NCI-H460 (cell line): ENCODE measurements around the gene MAN1A1. TPM values are rescaled to one million over a fixed set of nuclear protein-coding genes. Genes with fewer than 3 reads are reported as not detected.
"Not testable (repeated sequence)": the region's sequence is repeated elsewhere in the genome, so short reads cannot be mapped to it uniquely, and the experiment has no call there.

Experiments
- DNase-seq: peaks from one replicate; pipeline ENCODE4 v3.0.0-alpha.2; 2016; ENCODE audit warnings: low read depth; ENCODE audit errors: extremely low read depth
- total RNA-seq: library from RNA; depleted of rRNA; stranded (reverse); fragments of >200 nt; shearing (Covaris generic); gene quantifications from 2 replicates; pipeline ENCODE4 v1.2.3, GENCODE V29; 2014

MAN1A1 gene
- total RNA-seq, 1 experiment from 2014 or later = 0.10 TPM

DNA sequence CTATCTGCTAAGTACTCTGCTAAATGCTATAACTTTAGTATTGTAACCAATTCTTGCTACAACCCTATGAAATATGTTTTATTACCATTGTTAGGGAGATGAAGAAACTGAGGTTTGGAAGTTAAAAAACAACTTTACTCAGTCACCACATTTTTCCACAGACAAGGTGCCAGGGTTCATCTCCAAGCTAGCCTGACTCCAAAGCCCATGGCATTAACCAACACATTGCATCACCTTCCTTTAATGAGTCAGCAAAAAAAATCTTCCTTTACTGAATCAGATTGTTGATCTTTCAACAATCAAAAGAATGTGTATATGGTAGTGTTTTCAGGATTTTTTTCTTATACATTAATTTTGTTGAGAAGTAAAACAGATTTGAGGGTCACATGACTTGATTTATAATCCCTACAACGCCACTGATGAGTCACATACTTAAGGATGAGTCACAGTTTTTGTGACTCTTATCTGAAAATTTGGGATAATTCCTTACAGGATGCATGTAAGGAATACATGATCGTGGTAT is 41.5 kb downstream of the MAN1A1 start:
- peak; percentile 25 for DNase-seq

GRCh38 chr6:119307056-119307455 is 42.5 kb downstream of the MAN1A1 start:
- no peak for DNase-seq

DNA sequence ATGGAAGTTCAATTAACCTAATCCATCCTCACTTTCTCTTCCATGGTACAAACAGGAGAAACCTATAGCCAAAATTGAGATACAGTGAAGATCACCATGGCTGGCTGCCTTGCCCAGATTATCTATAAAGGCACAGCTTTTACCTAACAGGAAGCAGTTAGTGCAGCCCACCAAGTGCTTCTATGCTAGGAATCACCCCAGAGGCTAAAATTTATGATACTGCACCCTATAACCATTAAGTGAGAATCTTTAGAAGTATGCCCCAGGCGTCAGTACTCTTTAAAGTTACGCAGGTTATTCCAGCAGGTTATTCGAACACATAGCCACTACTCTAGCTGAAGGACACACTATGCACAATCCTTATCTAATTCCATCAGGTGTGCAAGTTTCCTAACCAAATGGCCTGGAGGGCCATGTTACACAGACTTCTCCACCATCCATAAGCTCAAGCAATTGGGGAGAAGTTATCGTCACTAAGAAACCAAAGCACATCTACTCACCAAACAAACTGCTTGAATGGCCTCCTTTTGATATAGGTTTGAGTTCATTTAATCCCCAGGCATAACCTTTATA is 43.1 kb downstream of the MAN1A1 start:
- DNase-seq = no peak

GRCh38 chr6:119303164-119303887 is 46.2 kb downstream of the MAN1A1 start:
- no peak for DNase-seq

DNA sequence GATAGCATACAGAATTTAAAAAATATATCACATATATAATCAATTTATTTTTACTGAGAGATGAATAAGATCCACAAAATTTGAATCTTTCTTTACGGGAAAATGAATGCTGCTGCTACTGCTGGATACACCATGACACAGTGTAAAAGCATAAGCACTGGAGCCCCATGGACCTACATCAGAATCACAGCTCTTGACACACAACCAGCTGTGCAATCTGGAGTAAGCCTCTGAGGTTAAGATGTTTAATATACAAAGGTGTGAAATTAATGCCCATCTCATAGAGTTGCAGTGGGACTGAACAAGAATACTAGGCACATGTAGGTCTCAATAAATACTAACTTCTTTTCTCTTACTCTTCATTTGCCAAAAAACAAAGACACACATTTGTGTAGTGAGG is 48.1 kb downstream of the MAN1A1 start:
- DNase-seq = no peak

GRCh38 chr6:119299694-119300093 is 49.9 kb downstream of the MAN1A1 start:
- DNase-seq = no peak

GRCh38 chr6:119297049-119297448 is 52.5 kb downstream of the MAN1A1 start:
- DNase-seq = no peak

DNA sequence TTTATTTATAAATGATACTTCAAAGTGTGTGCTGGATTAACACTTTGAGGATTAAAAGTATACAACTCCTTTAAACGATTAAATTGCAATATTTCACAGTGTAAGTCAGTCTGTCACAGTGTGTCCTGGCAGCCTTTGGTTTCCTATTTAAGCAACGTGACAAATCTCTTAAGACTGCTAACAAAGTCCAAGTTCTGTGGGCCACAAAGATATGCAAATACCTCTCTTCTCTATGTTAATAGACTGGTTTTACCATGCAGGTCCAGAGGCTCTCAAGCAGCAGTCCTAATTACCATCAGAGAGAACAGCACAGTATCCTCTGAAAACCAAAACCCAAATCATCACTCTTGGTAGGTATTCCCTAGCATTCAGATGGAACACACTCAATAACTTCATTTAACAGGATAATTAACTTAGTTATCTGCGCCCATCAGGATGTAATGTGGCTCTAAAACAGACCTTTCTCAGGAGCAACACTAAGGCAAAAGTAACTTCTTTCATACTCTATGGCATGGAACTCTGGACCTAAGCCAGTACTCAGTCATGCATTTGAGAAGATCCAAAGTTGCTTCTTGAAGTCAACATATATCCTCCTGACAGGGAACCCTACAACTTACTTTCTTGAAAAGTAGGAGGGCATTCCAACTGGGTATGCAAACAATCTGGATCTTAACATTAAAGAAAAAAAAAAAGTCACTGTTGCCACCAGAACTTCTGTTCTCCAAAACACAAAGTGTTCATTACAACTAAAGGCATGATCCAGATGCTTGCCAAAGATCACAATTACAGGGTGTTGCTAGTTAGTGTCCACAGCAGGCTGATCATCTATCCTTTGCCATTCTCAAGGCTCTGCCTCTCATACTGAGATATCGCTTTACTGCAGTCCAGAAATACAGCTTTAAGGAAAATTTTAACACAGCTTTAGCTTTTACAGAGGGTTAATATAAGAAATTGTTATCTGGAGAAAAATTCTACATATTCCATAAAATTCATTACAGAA is 53.2 kb downstream of the MAN1A1 start:
- DNase-seq = no peak

DNA sequence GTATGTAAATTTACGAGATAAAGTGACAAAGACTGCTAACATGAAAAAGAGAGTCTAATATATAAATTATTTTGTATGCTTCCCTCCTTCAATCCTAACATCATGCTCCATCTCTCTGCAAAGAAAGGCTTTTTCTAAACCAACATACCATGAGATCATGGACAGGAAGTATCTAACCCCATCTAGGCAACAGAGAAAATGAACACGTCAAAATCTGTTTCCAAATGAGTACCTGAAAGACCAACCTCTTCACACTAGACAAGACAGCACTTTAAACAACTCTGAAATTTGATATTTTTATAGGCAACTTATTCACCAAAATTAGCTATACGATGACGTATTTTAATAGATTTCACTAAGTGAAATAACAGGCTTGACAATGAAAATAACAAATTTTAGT is 54.6 kb downstream of the MAN1A1 start:
- DNase-seq = no peak

DNA sequence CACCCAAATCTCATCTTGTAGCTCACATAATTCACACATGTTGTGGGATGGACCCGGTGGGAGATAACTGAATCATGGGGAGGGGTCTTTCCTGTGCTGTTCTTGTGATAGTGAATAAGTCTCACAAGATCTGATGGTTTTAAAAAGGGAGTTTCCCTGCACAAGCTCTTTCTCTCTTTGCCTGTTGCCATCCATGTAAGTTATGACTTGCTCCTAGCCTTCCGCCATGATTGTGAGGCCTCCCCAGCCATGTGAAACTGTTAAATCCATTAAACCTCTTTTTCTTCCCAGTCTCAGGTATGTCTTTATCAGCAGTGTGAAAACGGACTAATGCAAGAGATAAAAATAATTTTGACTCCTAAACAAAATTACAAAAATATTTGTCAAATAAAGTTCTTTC is 58.5 kb downstream of the MAN1A1 start:
- DNase-seq = not testable (repeated sequence)

- DNase-seq = no peak
Observed at GRCh38 chr6:119290306-119290705, 59.3 kb downstream of the MAN1A1 start.

DNA sequence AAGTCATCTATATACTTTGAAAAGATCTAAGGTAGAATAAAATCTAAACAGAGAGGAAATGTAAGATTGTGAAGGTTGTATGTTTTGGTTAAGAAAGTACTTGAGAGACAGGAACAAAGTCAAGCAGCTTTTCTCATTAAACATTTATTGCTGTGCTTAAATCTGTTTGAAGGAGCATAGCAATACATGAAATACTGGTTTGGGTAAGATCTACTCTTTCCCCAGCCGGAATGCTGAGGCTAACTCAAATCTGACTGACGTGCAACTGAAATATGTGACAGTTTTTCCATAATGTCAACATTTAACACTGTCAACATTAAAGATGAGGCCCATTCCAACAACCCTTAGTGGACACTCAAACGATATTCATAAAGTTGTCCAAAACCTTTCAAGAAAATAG is 59.9 kb downstream of the MAN1A1 start:
- no peak for DNase-seq

GRCh38 chr6:119285908-119286625 is 63.5 kb downstream of the MAN1A1 start:
- no peak for DNase-seq

DNA sequence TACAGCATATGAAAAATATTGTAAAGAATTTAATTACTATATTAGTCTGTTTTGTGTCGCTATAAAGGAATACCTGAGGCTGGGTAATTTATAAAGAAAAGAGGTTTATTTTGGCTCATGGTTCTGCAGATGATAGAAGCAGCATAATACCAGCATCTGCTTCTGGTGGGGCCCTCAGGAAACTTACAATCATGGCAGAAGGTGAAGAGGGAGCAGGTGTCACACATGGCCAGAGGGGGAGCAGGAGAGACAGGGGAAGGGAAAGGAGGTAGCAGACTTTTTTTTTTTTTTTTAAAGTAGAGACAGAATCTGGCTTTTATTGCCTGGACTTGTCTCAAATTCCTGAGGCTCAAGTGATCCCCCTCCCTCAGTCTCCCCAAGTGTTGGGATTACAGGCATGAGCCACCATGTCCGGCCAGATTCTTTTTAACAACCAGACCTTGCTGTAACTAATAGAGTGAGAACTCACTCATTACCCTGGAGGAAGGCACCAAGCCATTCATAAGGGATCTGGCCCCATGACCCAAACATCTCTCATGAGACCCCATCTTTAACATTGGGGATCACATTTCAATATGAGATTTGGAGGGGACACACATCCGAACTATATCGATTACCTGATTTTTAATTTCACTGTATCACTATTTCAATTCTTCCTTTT is 64.6 kb downstream of the MAN1A1 start:
- DNase-seq = no peak

GRCh38 chr6:119283979-119284545 is 65.5 kb downstream of the MAN1A1 start:
- DNase-seq = no peak

GRCh38 chr6:119283214-119283613 is 66.3 kb downstream of the MAN1A1 start:
- DNase-seq = no peak

- no peak for DNase-seq
Observed at GRCh38 chr6:119280668-119281067, 68.9 kb downstream of the MAN1A1 start.

DNA sequence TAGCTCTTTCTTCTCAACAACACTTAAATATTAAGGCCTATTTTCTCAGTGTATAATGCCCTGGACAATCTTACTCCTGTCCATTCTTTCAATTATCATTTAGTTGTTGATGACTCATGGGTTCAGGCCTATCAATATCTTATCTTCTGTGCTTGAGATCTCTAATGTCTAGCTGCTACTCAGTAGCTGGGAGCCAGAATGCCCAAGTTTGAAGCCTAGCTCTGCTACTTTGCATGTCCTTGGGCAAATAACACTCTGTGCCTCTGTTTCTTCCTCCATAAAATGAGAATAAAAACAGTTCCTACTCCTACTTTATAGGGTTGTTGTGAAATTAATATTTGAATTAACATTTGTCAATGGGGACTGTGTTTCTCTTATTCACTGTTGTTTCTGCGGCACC is 69.5 kb downstream of the MAN1A1 start:
- DNase-seq = no peak

DNA sequence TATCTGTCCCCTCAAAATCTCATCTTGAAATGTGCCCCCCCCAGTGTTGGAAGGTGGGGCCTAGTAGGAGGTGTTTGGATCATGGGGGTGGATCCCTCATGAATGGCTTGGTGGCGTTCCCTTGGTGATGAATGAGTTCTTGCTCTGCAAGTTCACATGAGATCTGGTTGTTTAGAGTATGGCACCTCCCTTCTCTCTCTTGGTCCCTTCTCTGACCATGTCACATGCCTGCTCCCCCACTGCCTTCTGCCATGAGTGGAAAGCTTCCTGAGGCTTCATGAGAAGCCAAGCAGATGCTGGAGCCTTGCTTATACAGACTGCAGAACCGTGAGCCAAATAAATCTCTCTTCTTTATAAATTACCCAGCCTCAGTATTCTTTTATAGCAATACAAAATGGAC is 70.9 kb downstream of the MAN1A1 start:
- DNase-seq = no peak

DNA sequence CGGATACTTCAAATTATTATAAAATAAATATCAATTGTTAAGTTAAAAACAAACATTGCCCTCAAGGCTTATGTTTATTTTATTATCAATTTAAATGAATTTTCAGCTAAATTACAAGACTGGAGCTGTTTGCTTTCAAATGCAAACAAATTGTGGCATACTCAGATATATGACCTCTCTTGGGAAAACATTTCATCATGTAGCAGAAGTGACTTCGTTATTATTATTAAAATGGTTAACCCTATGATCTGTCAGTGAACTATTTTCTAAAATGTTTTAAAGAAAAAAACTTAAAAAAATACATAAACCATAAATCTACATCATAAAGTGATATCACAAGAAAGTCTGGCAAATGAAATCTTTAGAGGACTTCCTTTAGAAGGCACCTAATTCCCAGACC is 72.5 kb downstream of the MAN1A1 start:
- DNase-seq = no peak
